Neural cell (in vitro differentiated cells): ENCODE data around the gene CRTC1. TPM values are rescaled to one million over a fixed set of nuclear protein-coding genes. Genes with fewer than 3 reads are reported as not detected.

Source experiments
- H2AFZ ChIP-seq: fragments of 200-600, 300-800 bp; sonication (generic), shearing (Covaris generic); 2 replicates; pipeline ENCODE4 v1.6.0; 2014; ENCODE audit warnings: low read depth, mild to moderate bottlenecking, antibody characterized with exemption, low read length, moderate library complexity
- H3F3A ChIP-seq: fragments of 200-600 bp; shearing (Covaris generic); 2 replicates; pipeline ENCODE4 v1.6.1; 2016; ENCODE audit warnings: mild to moderate bottlenecking, moderate library complexity, mixed read lengths, antibody characterized with exemption, low read length; ENCODE audit not compliant: insufficient read depth, poor library complexity, severe bottlenecking
- H3K27ac ChIP-seq: fragments of 200-600, 300-800 bp; sonication (generic), shearing (Covaris generic); 2 replicates; pipeline ENCODE4 v1.5.1; 2014; ENCODE audit warnings: mild to moderate bottlenecking, low read length, moderate library complexity
- H3K27me3 ChIP-seq: fragments of 300-800, 200-600 bp; sonication (generic), shearing (Covaris generic); 2 replicates; pipeline ENCODE4 v1.6.0; 2014; ENCODE audit warnings: mild to moderate bottlenecking, low read depth, low read length, moderate library complexity; ENCODE audit not compliant: insufficient read depth
- H3K36me3 ChIP-seq: fragments of 300-800, 200-600 bp; sonication (generic), shearing (Covaris generic); 2 replicates; pipeline ENCODE4 v1.5.1; 2014; ENCODE audit warnings: mild to moderate bottlenecking, antibody characterized with exemption, low read length, moderate library complexity; ENCODE audit not compliant: insufficient read depth
- H3K4me2 ChIP-seq: fragments of 300-800, 200-600 bp; sonication (generic), shearing (Covaris generic); 2 replicates; pipeline ENCODE4 v1.6.0; 2014; ENCODE audit warnings: mild to moderate bottlenecking, low read length
- H3K4me3 ChIP-seq: fragments of 300-800, 200-600 bp; sonication (generic), shearing (Covaris generic); 2 replicates; pipeline ENCODE4 v1.5.1; 2014; ENCODE audit warnings: mild to moderate bottlenecking, low read length, moderate library complexity
- H3K79me2 ChIP-seq: fragments of 200-600 bp; shearing (Covaris generic); replicated peaks from 2 replicates; pipeline ENCODE4 v1.6.0; 2014; ENCODE audit warnings: mild to moderate bottlenecking, low read length, moderate library complexity; ENCODE audit not compliant: insufficient read depth
- H3K9ac ChIP-seq: fragments of 300-800, 200-600 bp; sonication (generic), shearing (Covaris generic); 2 replicates; pipeline ENCODE4 v1.6.1; 2016; ENCODE audit warnings: mild to moderate bottlenecking, low read length, mixed read lengths
- H3K9me2 ChIP-seq: fragments of 200-600 bp; shearing (Covaris generic); 2 replicates; pipeline ENCODE4 v1.6.1; 2016; ENCODE audit warnings: mild to moderate bottlenecking, low read length, mixed read lengths; ENCODE audit not compliant: insufficient read depth
- H3K9me3 ChIP-seq: fragments of 200-600, 300-800 bp; sonication (generic), shearing (Covaris generic); 2 replicates; pipeline ENCODE4 v1.6.1; 2016; ENCODE audit warnings: mild to moderate bottlenecking, mixed run types, low read length, moderate library complexity, mixed read lengths
- H4K20me1 ChIP-seq: fragments of 200-600 bp; shearing (Covaris generic); 2 replicates; pipeline ENCODE4 v1.6.1; 2016; ENCODE audit warnings: mild to moderate bottlenecking, mixed run types; ENCODE audit not compliant: insufficient read depth
- CTCF ChIP-seq: fragments of 450-650 bp; IDR thresholded peaks from 2 replicates; pipeline ENCODE4 v1.5.1; 2014; ENCODE audit warnings: antibody characterized with exemption, mild to moderate bottlenecking, moderate library complexity; ENCODE audit not compliant: poor library complexity, severe bottlenecking
- EP300 ChIP-seq: fragments of 450-650 bp; conservative IDR thresholded peaks from 2 replicates; pipeline ENCODE4 v1.6.1; 2014; ENCODE audit warnings: antibody characterized with exemption, mild to moderate bottlenecking, moderate library complexity; ENCODE audit not compliant: poor library complexity, severe bottlenecking
- EZH2 ChIP-seq: fragments of 200-600, 300-800 bp; shearing (Covaris generic), sonication (generic); IDR thresholded peaks from 2 replicates; pipeline ENCODE4 v1.6.1; 2014; ENCODE audit warnings: antibody characterized with exemption, low read length, borderline replicate concordance, mild to moderate bottlenecking; ENCODE audit not compliant: insufficient read depth, poor library complexity, severe bottlenecking
- MXI1 ChIP-seq: fragments of 450-650 bp; conservative IDR thresholded peaks from 2 replicates; pipeline ENCODE4 v1.6.1; 2014; ENCODE audit warnings: antibody characterized with exemption, mild to moderate bottlenecking; ENCODE audit not compliant: poor library complexity, severe bottlenecking
- POLR2AphosphoS5 ChIP-seq: IDR thresholded peaks from 2 replicates; pipeline ENCODE4 v1.6.1; 2012
- RAD21 ChIP-seq: fragments of 450-650 bp; conservative IDR thresholded peaks from 2 replicates; pipeline ENCODE4 v1.6.1; 2014; ENCODE audit warnings: antibody characterized with exemption, mild to moderate bottlenecking, moderate library complexity
- REST ChIP-seq: IDR thresholded peaks from 2 replicates; pipeline ENCODE4 v1.6.1; 2012; ENCODE audit warnings: borderline replicate concordance
- SMC3 ChIP-seq: fragments of 450-650 bp; conservative IDR thresholded peaks from 2 replicates; pipeline ENCODE4 v1.6.1; 2014; ENCODE audit warnings: antibody characterized with exemption, mild to moderate bottlenecking, moderate library complexity; ENCODE audit not compliant: poor library complexity
- TAF1 ChIP-seq: IDR thresholded peaks from 2 replicates; pipeline ENCODE4 v1.6.1; 2012; ENCODE audit warnings: low read depth
- polyA plus RNA-seq: library from polyadenylated mRNA; depleted of rRNA; stranded (reverse); fragments of >200 nt; gene quantifications from 2 replicates; pipeline ENCODE4 v1.2.3, GENCODE V29; 2014

The CRTC1 gene
- polyA plus RNA-seq, 1 donor from 2014 or later, result 10.4 TPM

GRCh38 chr19:18830488-18830887 is 147.0 kb downstream of the CRTC1 start:
- Histone ChIP-seq H3K9me3 (no peaks in the 10 kb centered on the region), H2AFZ (no peak overlapping the region), H3F3A (no peaks in the 10 kb centered on the region), H3K9ac (no peak overlapping the region), H3K4me3 (no peak overlapping the region), H3K27ac (no peak overlapping the region), H3K4me2 (no peak overlapping the region), H3K79me2 (peaks cover 30% of the 10 kb centered on the region), H3K36me3 (no peaks in the 10 kb centered on the region), H3K27me3 (no peaks in the 10 kb centered on the region), H3K9me2 (no peaks in the 10 kb centered on the region), H4K20me1 (peaks cover 22% of the 10 kb centered on the region)
- TF ChIP-seq POLR2AphosphoS5 (no peak), TAF1 (no peak), CTCF (no peak), MXI1 (no peak), EZH2 (no peak), EP300 (no peak), RAD21 (no peak), SMC3 (no peak), REST (no peak)

- Histone ChIP-seq H3K27ac (no peak within 1 kb of the TSS), H2AFZ (peak within 1 kb of the TSS; percentile 34), H3K79me2 (peaks cover 39% of the 10 kb centered on the region)
Observed at GRCh38 chr19:18831524-18832305, 148.2 kb downstream of the CRTC1 start, which contains the start of gene UPF1. UPF1 (plus strand) TSS chr19:18831959; CDS start chr19:18832210, 251 bp downstream.

More at GRCh38 chr19:18831524-18832305, 148.2 kb downstream of the CRTC1 start, which contains the start of gene UPF1:
- Histone ChIP-seq H3K36me3 (no peaks in the 10 kb centered on the region), H3K4me2 (peak within 1 kb of the TSS; percentile 50), H3K9me2 (no peaks in the 10 kb centered on the region), H3K27me3 (no peaks in the 10 kb centered on the region), H3K9ac (peak within 1 kb of the TSS; percentile 83), H4K20me1 (peaks cover 22% of the 10 kb centered on the region), H3F3A (no peaks in the 10 kb centered on the region), H3K9me3 (no peaks in the 10 kb centered on the region), H3K4me3 (peak within 1 kb of the TSS; percentile 90)
- TF ChIP-seq POLR2AphosphoS5, result peak; percentile 94
- peak; percentile 45 for TF ChIP-seq CTCF
- TF ChIP-seq RAD21, result peak; percentile 46
- no peak for TF ChIP-seq TAF1
- no peak for TF ChIP-seq EZH2
- peak; percentile 76 for TF ChIP-seq MXI1
- TF ChIP-seq SMC3, result peak; percentile 61
- peak; percentile 44 for TF ChIP-seq REST
- TF ChIP-seq EP300, result peak; percentile 48
